COLO668 (cell line): ENCODE results near the gene NNMT.
A peak's percentile ranks its signal among the peaks of the same experiment; 100 is the strongest.

Experiments used
- DNase-seq: peaks from one replicate; lab custom pipeline; 2025; ENCODE audit not compliant: unreplicated experiment; lab: John Stamatoyannopoulos, UW

NNMT gene

DNA sequence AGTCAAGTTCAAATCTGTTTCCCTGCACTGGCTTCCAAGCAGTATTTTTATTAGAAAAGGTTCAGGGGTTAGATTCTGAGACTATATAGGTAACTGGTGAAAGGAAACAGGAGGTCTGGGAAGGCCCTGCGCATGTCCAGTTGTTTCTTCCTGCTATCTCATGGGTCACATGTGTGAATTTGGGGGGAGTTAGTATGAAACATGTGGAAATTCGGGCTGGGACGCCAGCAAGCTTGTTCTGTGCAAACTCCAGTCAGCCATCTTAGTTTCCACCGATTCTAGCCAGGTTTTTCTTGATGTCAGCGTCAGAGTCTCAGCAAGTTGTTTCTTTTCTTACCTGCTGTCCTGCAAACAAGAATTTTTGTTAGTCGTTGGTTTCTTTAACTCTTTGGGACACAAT lies 46.8 kb downstream of the NNMT start:
- no peak for DNase-seq

DNA sequence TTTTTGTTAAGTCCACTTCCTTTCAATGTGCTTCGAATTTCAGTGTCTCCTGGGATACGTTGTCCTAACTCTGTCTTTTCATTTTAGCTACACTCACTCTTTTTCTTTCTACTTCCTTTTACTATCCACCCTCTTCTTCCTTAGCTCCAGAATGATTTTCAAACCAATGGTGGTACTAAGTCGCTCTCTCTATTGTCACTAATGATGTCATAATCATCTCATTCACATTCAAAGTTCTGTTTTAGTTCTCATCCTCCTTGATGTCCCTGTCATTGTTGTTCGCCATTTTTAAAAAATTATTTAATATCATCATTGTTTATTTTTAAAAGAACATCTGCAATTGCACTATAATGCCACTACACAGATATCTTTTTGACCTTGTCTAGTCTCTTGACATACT lies 47.3 kb downstream of the NNMT start:
- no peak for DNase-seq

DNA sequence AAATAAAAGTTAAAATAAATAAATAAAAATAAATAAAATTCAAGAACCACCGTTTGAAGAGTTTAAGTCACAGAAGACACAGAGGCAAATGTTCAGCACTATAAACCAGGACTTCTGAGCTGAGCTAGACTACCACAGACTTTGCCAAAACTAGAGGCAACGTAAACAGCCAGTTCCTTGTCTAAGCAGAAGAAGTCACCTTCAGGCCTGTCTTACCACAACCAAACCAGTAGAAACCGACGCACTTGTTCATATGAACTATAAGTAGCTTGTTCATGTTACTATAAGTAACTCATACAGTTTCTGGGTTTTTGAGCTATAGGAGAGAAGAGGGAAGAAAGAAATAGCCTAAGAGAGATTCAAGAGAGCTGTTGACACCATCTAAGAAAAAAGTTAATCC lies 48.3 kb downstream of the NNMT start:
- DNase-seq, result no peak

DNA sequence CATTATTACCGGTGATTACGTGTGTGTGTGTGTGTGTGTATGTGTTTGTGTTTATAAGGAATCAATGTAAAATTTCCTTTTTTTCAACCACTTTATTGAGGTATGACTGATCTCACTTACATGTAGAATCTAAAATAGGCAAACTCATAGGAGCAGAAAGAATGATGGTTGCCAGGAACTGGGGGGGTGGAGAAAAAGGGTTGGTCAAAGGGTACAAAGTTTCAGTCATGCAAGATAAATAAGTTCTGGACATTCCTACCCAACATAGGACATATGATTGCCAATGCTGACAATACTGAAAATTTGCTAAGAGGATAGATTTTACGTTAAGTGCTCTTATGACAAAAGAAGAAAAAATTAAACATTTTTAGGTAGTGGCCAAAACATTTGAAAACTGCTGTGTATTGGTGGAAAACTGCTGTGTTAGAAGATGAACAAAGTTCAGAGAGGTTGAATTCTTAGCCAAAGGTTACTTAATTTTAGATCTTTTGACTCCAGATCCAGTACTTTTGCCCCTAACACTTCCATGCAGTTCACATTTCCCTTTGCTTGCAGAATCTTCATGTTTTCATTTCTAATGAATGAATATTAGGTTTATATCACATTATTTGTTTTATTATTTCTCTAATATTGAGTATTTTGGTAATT lies 49.5 kb downstream of the NNMT start:
- DNase-seq, result no peak

DNA sequence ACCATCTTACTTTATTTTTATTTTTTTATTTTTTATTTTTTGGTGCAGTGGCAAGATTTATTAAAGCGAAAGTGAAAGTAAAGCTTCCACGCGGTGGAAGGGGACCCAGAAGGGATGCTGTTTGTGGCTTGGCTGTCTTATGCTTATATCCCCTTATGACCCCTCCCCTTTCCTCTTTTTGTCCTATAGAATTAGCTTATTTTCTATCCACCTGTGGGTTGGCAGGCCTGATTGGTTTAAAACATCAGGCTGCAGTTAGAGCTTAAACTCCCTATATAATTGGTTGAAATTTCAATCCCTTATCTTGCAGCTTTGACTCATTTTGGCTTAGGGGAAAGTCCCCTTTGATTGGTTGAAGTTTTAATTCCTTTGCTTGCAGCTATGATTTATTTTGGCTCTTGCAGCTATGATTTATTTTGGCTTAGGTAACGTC lies 50.5 kb downstream of the NNMT start:
- DNase-seq, result no peak

DNA sequence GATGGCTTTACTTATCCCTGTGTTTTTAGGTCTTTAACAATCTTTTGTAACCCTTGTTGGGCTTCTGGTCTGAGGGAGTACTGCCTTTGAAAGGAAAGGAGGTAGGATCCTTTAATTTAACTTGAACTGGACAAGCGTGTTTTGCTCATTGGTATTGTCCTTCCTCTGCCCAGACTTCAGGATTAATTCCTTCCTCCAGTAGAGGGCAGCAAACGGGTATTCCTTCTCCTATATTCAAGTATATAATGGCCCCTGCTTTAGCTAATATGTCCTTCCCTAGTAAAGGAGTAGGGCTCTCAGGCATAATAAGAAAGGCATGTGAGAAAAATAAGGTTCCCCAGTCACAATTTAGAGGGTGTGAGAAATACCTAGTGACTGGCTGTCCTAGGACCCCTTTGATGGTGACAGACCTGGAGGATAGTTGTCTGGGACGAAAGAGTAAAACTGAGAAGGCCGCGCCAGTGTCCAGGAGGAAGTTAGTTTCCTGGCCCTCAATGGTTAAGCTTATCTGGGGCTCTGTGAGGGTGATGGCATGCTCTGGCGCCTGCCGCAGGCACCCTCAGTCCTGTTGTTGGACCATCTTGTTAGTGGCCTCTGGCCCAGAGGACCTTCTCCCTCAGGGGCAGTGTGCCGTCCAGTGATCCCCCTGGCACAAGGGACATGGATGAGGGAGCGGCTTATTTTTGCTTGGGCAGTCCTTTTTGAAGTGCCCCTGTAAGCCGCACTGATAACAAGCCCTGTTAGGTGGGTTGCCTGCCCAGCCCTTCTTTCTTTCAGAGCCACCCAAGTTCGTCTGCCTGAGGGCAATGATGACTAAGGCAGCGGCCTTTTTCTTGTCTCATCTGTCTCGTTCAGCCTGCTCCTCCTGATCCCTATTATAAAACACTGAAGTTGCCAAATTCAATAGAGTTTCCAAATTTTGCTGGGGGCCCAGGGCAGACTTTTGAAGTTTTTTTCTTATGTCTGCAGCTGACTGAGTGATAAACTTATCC lies 52.3 kb downstream of the NNMT start:
- DNase-seq, result peak; percentile 24

DNA sequence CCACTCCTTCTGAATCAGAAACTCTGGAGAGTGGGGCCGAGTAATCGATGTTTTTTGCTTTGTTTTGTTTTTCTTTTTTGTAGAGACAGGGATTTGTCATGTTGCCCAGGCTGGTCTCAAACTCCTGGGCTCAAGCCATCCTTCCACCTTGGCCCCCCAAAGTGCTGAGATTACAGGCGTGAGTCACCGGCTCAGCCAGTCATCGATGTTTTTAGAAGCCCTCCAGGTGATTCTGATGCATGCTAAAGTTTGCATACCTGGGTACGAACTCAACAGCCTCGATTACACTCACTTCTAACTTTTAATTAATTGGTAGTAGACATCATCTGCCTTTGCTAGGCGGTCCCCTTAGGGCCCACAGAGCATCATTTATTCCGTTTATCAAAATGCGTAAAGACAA lies 53.8 kb downstream of the NNMT start:
- no peak for DNase-seq

DNA sequence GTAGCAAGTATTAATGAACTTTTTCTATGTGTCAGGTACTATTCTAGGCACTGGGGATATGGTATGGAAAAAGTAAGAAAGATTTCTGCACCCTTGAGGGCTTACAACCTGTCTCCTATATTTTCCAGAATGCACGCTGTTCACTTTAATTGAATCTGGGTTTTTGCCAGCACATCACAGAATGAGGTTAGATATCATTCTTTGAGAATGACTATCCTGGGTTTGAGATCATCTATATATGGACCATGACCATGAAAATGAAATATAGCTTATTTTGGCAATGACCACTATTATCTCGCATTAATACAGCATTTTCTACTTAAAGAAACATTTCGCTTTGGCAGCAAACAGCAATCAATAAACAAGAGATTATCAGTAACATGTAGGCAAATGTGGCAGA lies 57.2 kb downstream of the NNMT start:
- DNase-seq, result no peak

DNA sequence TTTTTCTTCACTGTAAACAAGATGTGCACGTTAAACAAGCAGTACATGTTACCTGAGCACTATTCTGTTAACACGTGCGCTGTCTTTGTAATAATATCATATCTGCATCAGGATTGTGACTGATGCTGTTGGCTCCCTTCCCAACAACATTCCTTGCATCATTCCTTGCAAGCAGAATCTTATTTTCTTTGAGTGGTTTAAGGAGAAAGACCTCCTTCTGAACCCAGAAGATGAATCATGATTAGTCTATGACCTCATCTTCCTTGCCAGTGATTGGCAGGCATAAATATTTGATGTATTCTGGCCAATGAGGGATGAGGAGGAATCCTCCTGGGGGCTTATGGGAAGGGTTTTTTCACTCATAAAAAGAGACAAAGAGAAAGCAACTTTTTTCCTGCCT lies 57.9 kb downstream of the NNMT start:
- DNase-seq, result no peak

DNA sequence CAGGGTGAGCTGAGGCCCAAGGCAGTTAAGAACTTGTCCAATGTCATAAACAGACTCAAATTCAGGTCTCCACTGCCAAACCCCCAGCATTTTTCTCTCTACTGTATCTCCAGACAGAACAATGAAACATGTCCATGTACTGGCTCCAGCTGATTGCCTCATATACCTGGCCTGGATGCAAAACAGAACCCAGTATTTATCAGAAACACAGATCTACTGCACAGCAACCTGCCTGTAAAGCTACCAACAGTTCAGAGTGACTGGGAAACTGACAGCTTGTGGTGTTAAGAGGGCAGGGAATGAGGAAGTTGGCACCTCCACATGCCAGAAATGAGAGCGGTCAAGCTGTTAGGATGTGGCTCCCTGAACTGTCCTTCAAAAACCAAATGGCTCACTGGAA lies 62.5 kb downstream of the NNMT start:
- no peak for DNase-seq

DNA sequence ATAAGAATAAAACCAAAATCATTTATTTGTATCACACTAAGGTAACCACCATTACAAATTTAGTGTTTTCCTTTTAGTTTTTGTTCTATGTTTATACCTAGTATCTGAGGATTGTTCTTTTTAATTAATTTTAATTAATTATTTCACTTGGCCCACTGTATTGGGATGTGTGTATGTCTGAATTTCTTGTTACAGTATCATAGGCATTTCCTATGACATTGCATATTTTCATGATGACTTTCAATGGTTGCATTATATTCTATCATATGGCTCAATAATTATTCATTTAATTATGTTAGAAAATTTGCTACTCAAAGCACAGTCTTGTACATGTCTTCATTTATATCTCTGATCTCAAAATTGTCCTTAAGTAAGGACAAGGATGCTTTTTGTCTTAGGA lies 63.1 kb downstream of the NNMT start:
- no peak for DNase-seq

DNA sequence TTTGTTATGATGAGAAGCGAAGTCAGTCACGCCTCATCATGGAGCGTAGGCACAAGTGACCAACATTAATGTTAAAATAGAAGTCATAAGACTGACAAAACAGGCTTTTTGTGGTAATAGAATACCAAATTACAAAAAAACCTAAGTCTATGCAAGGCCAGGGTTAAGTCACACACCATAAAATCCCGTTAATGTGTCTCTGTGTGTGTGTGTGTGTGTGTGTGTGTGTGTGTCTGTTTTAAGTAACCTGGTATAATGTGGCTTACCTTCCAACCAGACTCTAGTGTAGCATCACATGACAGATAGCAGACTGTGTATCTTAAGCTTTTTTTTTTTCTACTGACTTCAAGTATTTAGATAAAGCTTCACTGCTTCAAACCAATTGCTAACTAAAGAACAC lies 66.1 kb downstream of the NNMT start:
- DNase-seq, result no peak

DNA sequence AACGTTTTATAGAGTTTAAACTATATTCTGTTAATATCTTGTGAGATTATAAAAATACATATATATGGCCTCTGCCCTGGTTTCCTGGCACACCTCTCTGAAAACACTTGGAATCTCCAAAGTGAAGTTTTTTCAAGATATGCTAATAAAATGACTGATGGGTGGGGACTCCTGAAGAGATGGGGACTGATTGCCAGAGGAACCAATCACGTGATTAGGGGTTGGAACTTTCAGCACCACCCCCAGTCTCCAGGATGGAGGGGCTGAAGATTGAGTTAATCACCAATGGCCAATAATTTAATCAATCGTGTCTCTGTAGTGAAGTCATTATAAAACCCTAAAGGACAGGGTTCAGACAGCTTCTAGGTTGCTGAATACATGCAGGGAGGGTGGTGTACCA lies 66.8 kb downstream of the NNMT start:
- no peak for DNase-seq
